HFFc6 (cell line): Measurements from ENCODE around the gene ERC2. TPM values are rescaled to one million over a fixed set of nuclear protein-coding genes. Genes with fewer than 3 reads are reported as not detected.

Experiments
- DNase-seq: peaks from one replicate; pipeline ENCODE4 v3.0.0-alpha.2; 2018
- H3K27ac Mint-ChIP-seq: 2 replicates; pipeline ENCODE4 v1.8.0; 2020; ENCODE audit warnings: mild to moderate bottlenecking, mixed read lengths
- H3K27me3 Mint-ChIP-seq: 2 replicates; pipeline ENCODE4 v1.8.0; 2021; ENCODE audit warnings: mild to moderate bottlenecking, moderate library complexity, mixed read lengths; ENCODE audit not compliant: insufficient read depth
- H3K36me3 Mint-ChIP-seq: 2 replicates; pipeline ENCODE4 v1.8.0; 2021; ENCODE audit warnings: low read depth, mixed read lengths
- H3K4me1 Mint-ChIP-seq: 2 replicates; pipeline ENCODE4 v1.8.0; 2020; ENCODE audit warnings: low read depth, mixed read lengths
- H3K4me3 Mint-ChIP-seq: 2 replicates; pipeline ENCODE4 v1.8.0; 2020; ENCODE audit warnings: mild to moderate bottlenecking, moderate library complexity, mixed read lengths
- H3K9me3 Mint-ChIP-seq: 2 replicates; pipeline ENCODE4 v1.8.0; 2020; ENCODE audit warnings: mild to moderate bottlenecking, mixed read lengths
- CTCF ChIP-seq: fragments of 200-600 bp; sonication (generic); IDR thresholded peaks from 2 replicates; pipeline ENCODE4 v1.5.0; 2021; ENCODE audit warnings: antibody characterized with exemption, mild to moderate bottlenecking
- total RNA-seq, 6 experiments: library from RNA; stranded (reverse); fragmentation: NEBNext Ultra II Directional; extraction: Animal tissue kit (Norgen Biotek cat#: 25700); gene quantifications; 2 replicates in 1 of 6; 3 replicates in 5 of 6; pipeline ENCODE4 v1.2.3, GENCODE V29; 2021

ERC2 gene
- total RNA-seq, 6 experiments from 2014 or later: 0.11 TPM; not detected in 5

- no peak for DNase-seq
- H3K36me3 Mint-ChIP-seq: no peaks in the 10 kb centered on the region
- TF ChIP-seq CTCF: no peak
- peaks cover 47% of the 10 kb centered on the region for H3K9me3 Mint-ChIP-seq
- peaks cover 2% of the 10 kb centered on the region for H3K27me3 Mint-ChIP-seq
- H3K4me1 Mint-ChIP-seq: no peaks in the 10 kb centered on the region
- H3K27ac Mint-ChIP-seq: no peak overlapping the region
- no peak overlapping the region for H3K4me3 Mint-ChIP-seq
Observed at GRCh38 chr3:56364665-56365064, 103.6 kb downstream of the ERC2 start.

GRCh38 chr3:56363720-56364119, 104.5 kb downstream of the ERC2 start:
- H3K36me3 Mint-ChIP-seq: no peaks in the 10 kb centered on the region
- H3K9me3 Mint-ChIP-seq: peaks cover 40% of the 10 kb centered on the region

GRCh38 chr3:56361731-56362130, 106.5 kb downstream of the ERC2 start:
- Mint-ChIP-seq H3K36me3 (no peaks in the 10 kb centered on the region), H3K9me3 (peaks cover 32% of the 10 kb centered on the region), H3K27ac (no peak overlapping the region), H3K4me3 (no peak overlapping the region), H3K27me3 (peaks cover 2% of the 10 kb centered on the region), H3K4me1 (no peaks in the 10 kb centered on the region)
- no peak for TF ChIP-seq CTCF
- no peak for DNase-seq

More at GRCh38 chr3:56363720-56364119, 104.5 kb downstream of the ERC2 start:
- Mint-ChIP-seq H3K27ac (no peak overlapping the region), H3K4me3 (no peak overlapping the region), H3K4me1 (no peaks in the 10 kb centered on the region), H3K27me3 (peaks cover 2% of the 10 kb centered on the region)
- no peak for DNase-seq
- no peak for TF ChIP-seq CTCF

- no peak overlapping the region for H3K27ac Mint-ChIP-seq
Observed at GRCh38 chr3:56357266-56357665, 111.0 kb downstream of the ERC2 start.

GRCh38 chr3:56356808-56357207, 111.5 kb downstream of the ERC2 start:
- H3K4me3 Mint-ChIP-seq: no peak overlapping the region
- H3K27me3 Mint-ChIP-seq: no peaks in the 10 kb centered on the region
- no peak for DNase-seq
- H3K9me3 Mint-ChIP-seq: peaks cover 27% of the 10 kb centered on the region
- H3K36me3 Mint-ChIP-seq: no peaks in the 10 kb centered on the region
- H3K27ac Mint-ChIP-seq: no peak overlapping the region
- H3K4me1 Mint-ChIP-seq: no peaks in the 10 kb centered on the region
- TF ChIP-seq CTCF: no peak

More at GRCh38 chr3:56357266-56357665, 111.0 kb downstream of the ERC2 start:
- Mint-ChIP-seq H3K27me3 (no peaks in the 10 kb centered on the region), H3K36me3 (no peaks in the 10 kb centered on the region), H3K9me3 (peaks cover 29% of the 10 kb centered on the region), H3K4me3 (no peak overlapping the region), H3K4me1 (no peaks in the 10 kb centered on the region)
- no peak for TF ChIP-seq CTCF
- DNase-seq: no peak
